ENCODE measurements around the gene OR2S2. TPM values are rescaled to one million over a fixed set of nuclear protein-coding genes. Genes with fewer than 3 reads are reported as not detected.

The OR2S2 gene
- total RNA-seq, 1 donor from 2014 or later = not detected

DNA sequence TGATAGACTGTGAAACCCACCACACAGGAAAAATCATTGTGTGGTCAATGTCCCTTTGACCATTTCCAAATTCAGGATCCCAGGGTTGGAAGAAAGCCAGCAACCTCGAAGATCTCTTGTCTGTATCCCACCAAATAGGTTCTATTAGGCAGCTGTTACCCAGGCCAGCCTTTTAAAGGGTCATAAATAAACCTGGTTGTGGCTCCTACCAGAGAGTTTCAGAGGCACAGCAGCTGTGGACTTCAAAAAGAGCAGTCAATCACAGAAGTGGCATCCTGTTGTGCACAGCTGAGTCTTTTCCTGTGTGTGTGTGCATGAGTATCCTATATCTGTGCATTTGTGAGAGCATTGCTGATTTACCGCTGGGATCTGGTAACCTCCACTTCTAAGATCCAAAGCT lies 23.7 kb upstream of the OR2S2 start:
- DNase-seq (ENCODE audit: low read depth) = no peak
- TF ChIP-seq, protein P1, sequence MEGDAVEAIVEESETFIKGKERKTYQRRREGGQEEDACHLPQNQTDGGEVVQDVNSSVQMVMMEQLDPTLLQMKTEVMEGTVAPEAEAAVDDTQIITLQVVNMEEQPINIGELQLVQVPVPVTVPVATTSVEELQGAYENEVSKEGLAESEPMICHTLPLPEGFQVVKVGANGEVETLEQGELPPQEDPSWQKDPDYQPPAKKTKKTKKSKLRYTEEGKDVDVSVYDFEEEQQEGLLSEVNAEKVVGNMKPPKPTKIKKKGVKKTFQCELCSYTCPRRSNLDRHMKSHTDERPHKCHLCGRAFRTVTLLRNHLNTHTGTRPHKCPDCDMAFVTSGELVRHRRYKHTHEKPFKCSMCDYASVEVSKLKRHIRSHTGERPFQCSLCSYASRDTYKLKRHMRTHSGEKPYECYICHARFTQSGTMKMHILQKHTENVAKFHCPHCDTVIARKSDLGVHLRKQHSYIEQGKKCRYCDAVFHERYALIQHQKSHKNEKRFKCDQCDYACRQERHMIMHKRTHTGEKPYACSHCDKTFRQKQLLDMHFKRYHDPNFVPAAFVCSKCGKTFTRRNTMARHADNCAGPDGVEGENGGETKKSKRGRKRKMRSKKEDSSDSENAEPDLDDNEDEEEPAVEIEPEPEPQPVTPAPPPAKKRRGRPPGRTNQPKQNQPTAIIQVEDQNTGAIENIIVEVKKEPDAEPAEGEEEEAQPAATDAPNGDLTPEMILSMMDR (IDR thresholded peaks at IDR 0.05; ENCODE audit: insufficient read depth, low read length, poor library complexity, severe bottlenecking) = no peak
- H3K27me3 ChIP-seq (ENCODE audit: control insufficient read depth, insufficient read depth, low read length) = no peaks in the 10 kb centered on the region
- H3K4me3 ChIP-seq (ENCODE audit: low read depth, low read length) = no peak overlapping the region
- no peaks in the 10 kb centered on the region for H3K36me3 ChIP-seq (ENCODE audit: control insufficient read depth, insufficient read depth, low read length)

DNA sequence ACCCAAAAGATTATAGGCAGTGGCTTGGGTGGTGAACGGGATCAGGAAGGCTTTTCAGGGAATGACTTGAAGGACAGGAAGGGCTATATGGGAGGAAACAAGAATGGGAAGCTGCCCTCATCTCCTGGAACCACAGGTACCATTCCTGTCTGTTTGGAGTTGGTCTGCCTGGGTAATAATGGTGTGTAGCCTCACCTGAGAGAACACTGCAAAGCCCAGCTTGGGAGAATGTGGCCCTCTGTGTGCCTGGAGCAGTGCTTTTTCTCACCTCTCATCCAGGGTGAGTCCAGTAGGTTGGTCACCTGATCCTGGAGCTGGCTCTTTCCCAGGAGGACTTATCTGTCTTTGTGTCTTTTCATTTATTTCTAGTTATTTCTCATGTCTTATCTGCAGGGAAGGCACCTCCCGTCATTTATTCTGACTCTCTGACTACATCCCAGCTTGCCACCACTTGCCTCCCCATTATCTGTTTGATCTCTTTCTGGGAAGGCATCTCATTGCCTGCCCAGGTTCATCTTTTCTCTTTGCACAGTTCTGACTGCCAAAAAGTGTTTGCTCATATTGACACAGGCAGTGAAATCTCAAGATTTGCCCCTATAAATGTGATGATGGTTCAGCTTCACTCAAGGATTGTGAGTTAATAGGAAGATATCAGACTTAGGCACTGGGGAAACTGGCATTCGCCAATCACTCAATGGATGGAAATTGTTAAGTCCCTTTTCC lies 22.5 kb upstream of the OR2S2 start:
- Histone ChIP-seq H3K4me3 (ENCODE audit: low read depth, low read length) (no peak overlapping the region), H3K27me3 (ENCODE audit: control insufficient read depth, insufficient read depth, low read length) (no peaks in the 10 kb centered on the region), H3K36me3 (ENCODE audit: control insufficient read depth, insufficient read depth, low read length) (no peaks in the 10 kb centered on the region)
- TF ChIP-seq, protein P1 (IDR thresholded peaks at IDR 0.05; ENCODE audit: insufficient read depth, low read length, poor library complexity, severe bottlenecking) = no peak
- no peak for DNase-seq (ENCODE audit: low read depth)

DNA sequence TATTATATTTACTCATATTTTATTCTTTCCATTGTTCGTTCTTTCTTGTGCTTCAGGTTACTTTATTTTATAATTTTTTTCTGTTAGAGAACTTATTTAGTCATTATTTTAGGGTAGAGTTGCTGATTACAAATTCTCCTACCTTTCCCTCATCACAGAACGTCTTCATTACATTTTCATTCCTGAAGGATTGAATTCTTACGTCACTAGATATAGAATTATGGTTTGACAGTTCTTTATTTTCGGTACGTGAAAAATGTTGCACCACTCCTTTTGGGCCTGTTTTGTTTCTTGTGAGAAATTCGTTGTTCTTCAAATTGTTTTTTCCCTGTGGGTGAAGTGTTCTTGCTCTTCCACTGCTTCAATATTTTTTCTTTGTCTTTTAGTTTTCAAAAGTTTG lies 20.8 kb upstream of the OR2S2 start:
- no peak for DNase-seq (ENCODE audit: low read depth)
- TF ChIP-seq, protein P1 (IDR thresholded peaks at IDR 0.05; ENCODE audit: insufficient read depth, low read length, poor library complexity, severe bottlenecking) = no peak
- Histone ChIP-seq H3K36me3 (ENCODE audit: control insufficient read depth, insufficient read depth, low read length) (no peaks in the 10 kb centered on the region), H3K27me3 (ENCODE audit: control insufficient read depth, insufficient read depth, low read length) (no peaks in the 10 kb centered on the region), H3K4me3 (ENCODE audit: low read depth, low read length) (no peak overlapping the region)

DNA sequence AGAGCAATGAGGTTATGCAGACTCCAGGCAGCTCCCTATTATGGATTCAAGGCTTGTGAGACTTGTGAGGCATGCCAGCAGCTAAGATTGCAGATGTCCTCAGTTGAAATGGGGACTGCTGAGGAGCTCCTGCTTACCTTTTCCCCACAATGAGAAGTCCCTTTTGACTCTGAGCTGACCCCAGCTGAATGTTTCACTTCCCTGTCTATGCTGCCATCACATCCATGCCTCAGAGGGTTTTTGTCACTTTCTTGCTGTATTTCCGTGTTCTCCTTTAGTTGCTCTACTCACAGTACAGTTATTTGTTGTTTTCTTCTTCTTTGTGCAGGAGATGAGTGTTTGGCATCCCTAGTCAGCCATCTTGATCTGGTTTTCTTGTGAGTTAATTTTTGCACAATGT lies 18.8 kb upstream of the OR2S2 start:
- H3K27me3 ChIP-seq (ENCODE audit: control insufficient read depth, insufficient read depth, low read length) = no peaks in the 10 kb centered on the region
- no peak for DNase-seq (ENCODE audit: low read depth)
- H3K4me3 ChIP-seq (ENCODE audit: low read depth, low read length) = no peak overlapping the region
- TF ChIP-seq, protein P1 (IDR thresholded peaks at IDR 0.05; ENCODE audit: insufficient read depth, low read length, poor library complexity, severe bottlenecking) = no peak
- no peaks in the 10 kb centered on the region for H3K36me3 ChIP-seq (ENCODE audit: control insufficient read depth, insufficient read depth, low read length)

- no peaks in the 10 kb centered on the region for H3K27me3 ChIP-seq (ENCODE audit: control insufficient read depth, insufficient read depth, low read length)
- no peak for DNase-seq (ENCODE audit: low read depth)
- no peak overlapping the region for H3K4me3 ChIP-seq (ENCODE audit: low read depth, low read length)
- no peaks in the 10 kb centered on the region for H3K36me3 ChIP-seq (ENCODE audit: control insufficient read depth, insufficient read depth, low read length)
- TF ChIP-seq, protein P1 (IDR thresholded peaks at IDR 0.05; ENCODE audit: insufficient read depth, low read length, poor library complexity, severe bottlenecking) = no peak
These were observed 16.8 kb upstream of the OR2S2 start for GRCh38 chr9:35974800-35975199.

DNA sequence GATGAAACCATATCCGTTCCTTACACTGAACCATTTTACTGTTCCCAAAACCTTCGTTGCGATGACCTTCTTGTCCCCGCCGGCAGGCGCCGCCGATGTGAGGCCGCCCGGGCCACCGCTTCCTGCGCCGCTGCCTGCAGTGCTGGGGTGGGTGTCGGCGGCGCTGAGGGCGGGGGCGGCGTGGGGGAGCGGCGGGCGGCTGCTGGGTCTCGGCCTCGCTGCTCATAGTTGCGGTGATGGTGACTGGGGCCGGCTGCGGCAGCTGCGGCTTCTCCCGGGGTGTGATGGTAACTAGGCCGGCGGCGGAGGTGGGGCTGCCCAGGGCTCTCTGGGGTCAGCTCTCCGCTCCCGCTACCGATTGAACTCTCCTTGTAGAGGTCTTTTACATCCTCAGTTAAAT lies 14.1 kb upstream of the OR2S2 start:
- no peak for DNase-seq (ENCODE audit: low read depth)
- TF ChIP-seq, protein P1 (IDR thresholded peaks at IDR 0.05; ENCODE audit: insufficient read depth, low read length, poor library complexity, severe bottlenecking) = no peak

More for the DNA sequence above, 14.1 kb upstream of the OR2S2 start:
- no peaks in the 10 kb centered on the region for H3K36me3 ChIP-seq (ENCODE audit: control insufficient read depth, insufficient read depth, low read length)
- H3K4me3 ChIP-seq (ENCODE audit: low read depth, low read length) = peak overlapping the region; percentile 11
- H3K27me3 ChIP-seq (ENCODE audit: control insufficient read depth, insufficient read depth, low read length) = no peaks in the 10 kb centered on the region

Measured in kidney epithelial cell (primary cell).